Measurements from ENCODE around the gene CPZ. TPM values are rescaled to one million over a fixed set of nuclear protein-coding genes. Genes with fewer than 3 reads are reported as not detected.
"Not testable (repeated sequence)": the region's sequence is repeated elsewhere in the genome, so short reads cannot be mapped to it uniquely, and the experiment has no call there.

The CPZ gene
- total and polyA plus RNA-seq, 12 donors: 0.53 to 6.4 (median 3.9) TPM

- Histone ChIP-seq H3K36me3 (replicated peaks in 1 of 2) (no peaks in the 10 kb centered on the region), H3K27me3 (no peaks in the 10 kb centered on the region), H3K27ac (no peak overlapping the region), H3K9me3 (replicated peaks in 1 of 3) (no peaks in the 10 kb centered on the region), H3K4me1 (replicated peaks in 1 of 2) (no peaks in the 10 kb centered on the region), H3K4me3 (no peak overlapping the region)
- TF ChIP-seq CTCF (IDR thresholded peaks at IDR 0.05) (no peak), POLR2A (IDR thresholded peaks at IDR 0.05) (no peak)
- no peak for DNase-seq
- 80 to 87% (median 82%) methylated on average over 15 to 28 of the region's 28 CpGs for WGBS, 4 donors
- intact Hi-C loops (cut with DNase I): no loop called here
These were observed 26.6 kb downstream of the CPZ start for GRCh38 chr4:8618961-8619720.

GRCh38 chr4:8621135-8621534 lies 28.6 kb downstream of the CPZ start:
- DNase-seq; H3K4me3 ChIP-seq; H3K36me3 ChIP-seq (replicated peaks in 1 of 2); H3K27me3 ChIP-seq; intact Hi-C loops (cut with DNase I); H3K4me1 ChIP-seq (replicated peaks in 1 of 2); H3K27ac ChIP-seq; H3K9me3 ChIP-seq (replicated peaks in 1 of 3): not testable (repeated sequence)
- WGBS, 4 donors: 74 to 79% methylated on average over 5 to 9 of the region's 14 CpGs; no CpG with 5 or more reads in 2 of the 4 donors

- no CpG with 5 or more reads among the region's 29 CpGs for WGBS, 4 donors
- H3K4me1 ChIP-seq (replicated peaks in 1 of 2); H3K36me3 ChIP-seq (replicated peaks in 1 of 2); H3K27ac ChIP-seq; DNase-seq; H3K9me3 ChIP-seq (replicated peaks in 1 of 3); H3K4me3 ChIP-seq; intact Hi-C loops (cut with DNase I); H3K27me3 ChIP-seq: not testable (repeated sequence)
These were observed 32.2 kb downstream of the CPZ start for GRCh38 chr4:8624601-8625272.

- H3K4me1 ChIP-seq (replicated peaks in 1 of 2); H3K36me3 ChIP-seq (replicated peaks in 1 of 2); DNase-seq; intact Hi-C loops (cut with DNase I); H3K9me3 ChIP-seq (replicated peaks in 1 of 3); H3K27ac ChIP-seq; H3K27me3 ChIP-seq; H3K4me3 ChIP-seq: not testable (repeated sequence)
- WGBS, 4 donors: no CpG with 5 or more reads among the region's 29 CpGs
These were observed 37.8 kb downstream of the CPZ start for GRCh38 chr4:8630240-8630905.

- H3K9me3 ChIP-seq (replicated peaks in 1 of 3); H3K36me3 ChIP-seq (replicated peaks in 1 of 2); H3K27ac ChIP-seq; DNase-seq; H3K27me3 ChIP-seq; intact Hi-C loops (cut with DNase I); H3K4me3 ChIP-seq; H3K4me1 ChIP-seq (replicated peaks in 1 of 2): not testable (repeated sequence)
- WGBS, 4 donors: 73 to 90% methylated on average over 2 to 3 of the region's 6 CpGs; no CpG with 5 or more reads in 2 of the 4 donors
These were observed 39.3 kb downstream of the CPZ start for GRCh38 chr4:8631896-8632295.

- H3K27ac ChIP-seq; DNase-seq; H3K4me1 ChIP-seq (replicated peaks in 1 of 2); intact Hi-C loops (cut with DNase I); H3K27me3 ChIP-seq; H3K36me3 ChIP-seq (replicated peaks in 1 of 2); H3K9me3 ChIP-seq (replicated peaks in 1 of 3); H3K4me3 ChIP-seq: not testable (repeated sequence)
- WGBS, 4 donors: 56 to 85% (median 69%) methylated on average over 5 to 7 of the region's 11 CpGs
These were observed 42.2 kb downstream of the CPZ start for GRCh38 chr4:8634773-8635172.

- H3K27me3 ChIP-seq; H3K9me3 ChIP-seq (replicated peaks in 1 of 3); H3K36me3 ChIP-seq (replicated peaks in 1 of 2); DNase-seq; H3K27ac ChIP-seq; intact Hi-C loops (cut with DNase I); H3K4me1 ChIP-seq (replicated peaks in 1 of 2); H3K4me3 ChIP-seq: not testable (repeated sequence)
- 48% methylated on average over 3 of the region's 29 CpGs; no CpG with 5 or more reads in 3 of the 4 donors for WGBS, 4 donors
These were observed 43.5 kb downstream of the CPZ start for GRCh38 chr4:8635897-8636554.

Data from adrenal gland (tissue), 12 donors.